Gastrocnemius medialis (tissue), 4 donors: Measurements from ENCODE around the gene NRN1. TPM values are rescaled to one million over a fixed set of nuclear protein-coding genes. Genes with fewer than 3 reads are reported as not detected.

ENCODE experiments used
- ATAC-seq, 2 donors: fragments of 150-250 bp; one replicate each; pipeline ENCODE4 v1.9.1; 2016
- DNase-seq, 2 donors: peaks; one replicate each; pipeline ENCODE4 v3.0.0-alpha.2; 2019
- H3K27ac ChIP-seq, 4 donors: fragments of 200-600 bp; sonication (generic); 1 replicate in 1 of 4; 2 replicates in 3 of 4; pipeline ENCODE4 v1.5.1; 2016 to 2018; ENCODE audit warnings: mild to moderate bottlenecking in 2 of 4, moderate library complexity in 1 of 4
- H3K27me3 ChIP-seq, 3 donors: fragments of 200-600 bp; sonication (generic) in 2 of 3; 1 replicate in 1 of 3; 2 replicates in 2 of 3; pipeline versions ENCODE4 v1.5.1 to v1.6.0; 2016 to 2019; ENCODE audit warnings: mild to moderate bottlenecking in 1 of 3, moderate library complexity in 1 of 3
- H3K36me3 ChIP-seq, 2 donors: fragments of 200-600 bp; sonication (generic) in 1 of 2; one replicate each; pipeline ENCODE4 v1.5.1; 2017 to 2018
- H3K4me1 ChIP-seq, 2 donors: fragments of 200-600 bp; sonication (generic) in 1 of 2; one replicate each; pipeline ENCODE4 v1.5.1; 2016 to 2017; ENCODE audit warnings: mild to moderate bottlenecking in 2 of 2
- H3K4me3 ChIP-seq, 4 donors: fragments of 200-600 bp; sonication (generic) in 3 of 4; 1 replicate in 1 of 4; 2 replicates in 3 of 4; pipeline ENCODE4 v1.5.1; 2016 to 2019; ENCODE audit warnings: mild to moderate bottlenecking in 2 of 4
- H3K9me3 ChIP-seq, 3 donors: fragments of 200-600 bp; sonication (generic) in 2 of 3; 1 replicate in 1 of 3; 2 replicates in 2 of 3; pipeline ENCODE4 v1.5.1; 2016 to 2019
- POLR2A ChIP-seq, 2 donors: fragments of 450-650 bp; IDR thresholded peaks; one replicate each; pipeline ENCODE4 v1.6.1; 2017; ENCODE audit warnings: antibody characterized with exemption in 2 of 2, mild to moderate bottlenecking in 2 of 2, moderate library complexity in 2 of 2
- in situ Hi-C, 4 donors: fragments of 200-750 bp; cut with MboI; loops; one replicate each; pipeline versions ENCODE4 v1.15.0 to v1.8.0; 2017; ENCODE audit warnings: low sequenced_read_pairs in 4 of 4
- intact Hi-C: fragments of 100-400 bp; cut with DNase I; formaldehyde crosslinking; loops from one replicate; pipeline ENCODE4 v1.15.1; 2023; ENCODE audit warnings: low total_unique reads
- total RNA-seq, 4 donors: library from RNA; depleted of rRNA; stranded (reverse); fragments of >200 nt; gene quantifications; one replicate each; pipeline versions ENCODE4 v1.1.0 to v1.2.3, GENCODE V29; 2016
- TF ChIP-seq, protein P1 (sequence below), 5 experiments: fragments of 450-650 bp in 3 of 5; fragments of 200-600 bp in 2 of 5; sonication (generic) in 2 of 5; IDR thresholded peaks in 4 of 5; conservative IDR thresholded peaks in 1 of 5; 1 replicate in 4 of 5; 2 replicates in 1 of 5; pipeline ENCODE4 v1.5.1; 2016 to 2019; ENCODE audit warnings: antibody characterized with exemption in 5 of 5, mild to moderate bottlenecking in 3 of 5, moderate library complexity in 3 of 5

The NRN1 gene, protein sequence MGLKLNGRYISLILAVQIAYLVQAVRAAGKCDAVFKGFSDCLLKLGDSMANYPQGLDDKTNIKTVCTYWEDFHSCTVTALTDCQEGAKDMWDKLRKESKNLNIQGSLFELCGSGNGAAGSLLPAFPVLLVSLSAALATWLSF
- 1 to 10 TPM; 6.4 to 9.9 (median 6.8) TPM for total RNA-seq

DNA sequence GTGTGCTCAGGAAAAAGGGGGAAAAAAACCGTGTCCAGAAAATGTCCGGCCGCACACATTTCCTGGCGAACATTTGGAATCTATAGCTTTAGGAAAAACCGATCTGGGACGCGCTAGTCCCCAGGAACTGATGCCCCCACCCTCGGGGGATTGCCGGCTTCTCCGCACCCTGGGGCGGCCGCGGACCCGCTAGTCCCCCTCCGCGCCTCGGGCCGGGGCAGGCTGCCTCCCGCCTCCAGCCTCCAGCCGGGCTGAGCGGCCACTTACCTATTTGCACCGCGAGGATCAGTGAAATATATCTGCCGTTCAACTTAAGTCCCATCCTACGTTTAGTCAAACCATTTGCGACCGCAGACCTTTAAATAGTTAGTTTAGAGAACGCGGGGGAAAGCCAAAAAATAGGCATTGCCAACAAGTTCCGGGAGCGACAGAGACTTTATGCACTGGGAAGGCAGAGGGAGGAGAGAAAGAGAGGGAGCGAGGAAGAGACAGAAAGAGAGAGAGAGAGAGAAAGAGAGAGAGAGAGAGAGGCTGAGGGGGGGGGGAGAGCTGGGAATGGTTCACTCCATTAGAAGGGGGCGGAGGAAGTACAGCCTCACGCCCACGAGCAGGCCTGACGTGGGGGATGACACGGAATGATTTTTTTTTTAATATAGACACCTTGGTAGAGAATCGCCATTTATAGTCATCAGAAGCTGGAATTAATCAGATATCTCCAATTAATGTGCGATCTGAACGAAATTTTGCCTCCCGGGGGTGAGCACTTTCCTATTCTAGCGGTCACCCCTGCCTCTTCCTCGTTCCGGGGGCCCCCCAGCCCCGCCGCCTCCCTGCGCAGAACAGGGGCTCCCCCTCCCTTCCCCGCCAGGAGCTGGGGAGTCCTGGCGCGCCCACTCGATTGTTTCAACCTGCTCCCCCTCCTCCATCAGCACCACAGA is at the start of gene NRN1:
Gene NRN1 (minus strand): TSS at position 498 of the 938 bp plus-strand sequence. CDS start 176 bp downstream, at position 322.
- H3K4me1 ChIP-seq: peaks cover 38 to 44% of the 10 kb centered on the region in 2 donors
- peaks cover 88 to 98% (median 92%) of the 10 kb centered on the region in 3 donors for H3K27me3 ChIP-seq
- intact Hi-C loops (loop anchor here (5.0 to 10.0 kb wide), 2 partner anchors 262 to 534 kb away; no protein-coding TSS in a partner anchor), in situ Hi-C loops (loop anchor here in 1 of 4 donors (25.0 kb wide), 1 partner anchor 544 kb away; no protein-coding TSS in a partner anchor)
- no peaks in the 10 kb centered on the region for H3K36me3 ChIP-seq
- H3K27ac ChIP-seq: peak within 1 kb of the TSS; percentile 65 to 79 (median 73)
- no peak for TF ChIP-seq POLR2A (IDR thresholded peaks at IDR 0.05)
- TF ChIP-seq, protein P1, sequence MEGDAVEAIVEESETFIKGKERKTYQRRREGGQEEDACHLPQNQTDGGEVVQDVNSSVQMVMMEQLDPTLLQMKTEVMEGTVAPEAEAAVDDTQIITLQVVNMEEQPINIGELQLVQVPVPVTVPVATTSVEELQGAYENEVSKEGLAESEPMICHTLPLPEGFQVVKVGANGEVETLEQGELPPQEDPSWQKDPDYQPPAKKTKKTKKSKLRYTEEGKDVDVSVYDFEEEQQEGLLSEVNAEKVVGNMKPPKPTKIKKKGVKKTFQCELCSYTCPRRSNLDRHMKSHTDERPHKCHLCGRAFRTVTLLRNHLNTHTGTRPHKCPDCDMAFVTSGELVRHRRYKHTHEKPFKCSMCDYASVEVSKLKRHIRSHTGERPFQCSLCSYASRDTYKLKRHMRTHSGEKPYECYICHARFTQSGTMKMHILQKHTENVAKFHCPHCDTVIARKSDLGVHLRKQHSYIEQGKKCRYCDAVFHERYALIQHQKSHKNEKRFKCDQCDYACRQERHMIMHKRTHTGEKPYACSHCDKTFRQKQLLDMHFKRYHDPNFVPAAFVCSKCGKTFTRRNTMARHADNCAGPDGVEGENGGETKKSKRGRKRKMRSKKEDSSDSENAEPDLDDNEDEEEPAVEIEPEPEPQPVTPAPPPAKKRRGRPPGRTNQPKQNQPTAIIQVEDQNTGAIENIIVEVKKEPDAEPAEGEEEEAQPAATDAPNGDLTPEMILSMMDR (IDR thresholded peaks at IDR 0.05 in 4 of 5, conservative IDR thresholded peaks at IDR 0.05 in 1 of 5): no peak
- H3K9me3 ChIP-seq: no peaks in the 10 kb centered on the region
- no peak for DNase-seq
- peak within 1 kb of the TSS; percentile 47 to 66 (median 54) for H3K4me3 ChIP-seq
- ATAC-seq: peak in 1 of 2 donors; percentile 35

DNA sequence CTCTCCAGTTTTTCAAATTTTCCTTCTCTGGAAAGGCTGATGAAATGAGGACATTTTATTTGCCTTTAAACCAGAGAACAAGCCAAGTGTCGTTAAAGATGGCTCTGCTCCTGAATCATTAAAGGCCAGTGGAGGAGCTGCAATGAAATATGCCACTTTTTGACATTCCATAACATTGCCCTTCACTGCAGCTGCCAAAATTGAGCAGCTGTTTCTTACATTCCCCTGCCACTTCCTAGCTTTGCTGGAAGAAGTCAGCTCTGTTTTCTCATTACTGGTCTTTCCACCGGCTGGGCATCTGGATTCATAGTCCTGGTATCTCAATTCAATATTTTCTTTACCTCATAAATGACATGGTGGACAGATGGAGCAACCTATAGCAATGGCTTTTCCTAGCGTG is 45.5 kb upstream of the NRN1 start:
- intact Hi-C loops (no loop called here), in situ Hi-C loops (loop anchor here (10.0 to 25.0 kb wide), 2 partner anchors 485 to 503 kb away; no protein-coding TSS in a partner anchor)
- Histone ChIP-seq H3K27ac (no peak overlapping the region), H3K4me1 (no peaks in the 10 kb centered on the region), H3K27me3 (peaks cover 2 to 6% (median 5%) of the 10 kb centered on the region in 3 donors), H3K9me3 (no peaks in the 10 kb centered on the region), H3K4me3 (no peak overlapping the region), H3K36me3 (no peaks in the 10 kb centered on the region)
- ATAC-seq: no peak
- no peak for TF ChIP-seq POLR2A (IDR thresholded peaks at IDR 0.05)
- TF ChIP-seq, protein P1 (IDR thresholded peaks at IDR 0.05 in 4 of 5, conservative IDR thresholded peaks at IDR 0.05 in 1 of 5): no peak
- DNase-seq: no peak

DNA sequence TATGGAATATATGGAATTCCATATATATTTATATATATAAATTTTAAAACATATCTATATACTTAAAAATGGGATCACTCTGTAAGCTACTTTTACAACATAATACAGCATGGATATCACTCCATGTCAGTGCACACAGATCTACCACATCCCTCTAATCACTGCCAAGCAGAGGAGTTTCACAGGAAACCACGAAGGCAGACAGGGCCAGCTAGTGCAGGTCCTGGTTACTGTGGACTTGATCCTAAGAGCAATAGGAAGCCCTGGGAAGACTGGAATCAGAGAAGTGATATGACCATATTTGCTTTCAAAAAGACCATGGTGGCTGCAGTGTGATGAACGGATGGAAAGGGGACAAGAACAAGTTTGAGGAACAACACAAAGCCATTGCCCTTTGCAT is 40.0 kb upstream of the NRN1 start:
- Histone ChIP-seq H3K4me1 (no peaks in the 10 kb centered on the region), H3K27ac (no peak overlapping the region), H3K27me3 (peaks cover 2 to 6% (median 5%) of the 10 kb centered on the region in 3 donors), H3K4me3 (no peak overlapping the region), H3K36me3 (no peaks in the 10 kb centered on the region), H3K9me3 (no peaks in the 10 kb centered on the region)
- in situ Hi-C loops (no loop called here), intact Hi-C loops (no loop called here)
- no peak for ATAC-seq
- DNase-seq: no peak
- no peak for TF ChIP-seq POLR2A (IDR thresholded peaks at IDR 0.05)
- TF ChIP-seq, protein P1 (IDR thresholded peaks at IDR 0.05 in 4 of 5, conservative IDR thresholded peaks at IDR 0.05 in 1 of 5): no peak

DNA sequence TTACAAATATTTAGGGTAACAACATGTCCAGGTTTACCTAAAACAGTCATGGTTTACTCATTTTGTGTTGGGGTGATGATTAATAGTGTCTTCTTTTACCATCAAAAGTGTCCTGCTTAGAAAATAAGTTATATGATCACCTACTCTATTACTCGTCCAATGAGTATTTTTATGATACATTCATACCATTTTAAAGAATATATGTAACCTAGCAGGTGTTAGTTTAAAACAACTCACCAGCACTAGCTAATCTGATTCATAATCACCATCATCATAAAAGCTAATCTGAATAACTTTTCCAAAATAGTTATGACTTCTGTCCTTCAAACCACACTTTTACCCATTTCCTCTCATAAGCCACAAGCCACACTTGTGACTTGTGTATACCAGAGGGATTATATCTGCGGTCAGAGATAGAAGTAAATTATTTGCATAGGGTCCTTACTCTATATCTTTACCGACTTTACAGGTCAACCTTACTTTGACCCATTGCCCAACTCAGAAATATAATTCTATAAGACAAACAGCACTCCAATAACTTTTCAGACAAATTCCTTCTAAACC is 33.3 kb upstream of the NRN1 start:
- in situ Hi-C loops (no loop called here), intact Hi-C loops (no loop called here)
- no peaks in the 10 kb centered on the region for H3K27me3 ChIP-seq
- H3K9me3 ChIP-seq: no peaks in the 10 kb centered on the region
- H3K27ac ChIP-seq: no peak overlapping the region
- TF ChIP-seq POLR2A (IDR thresholded peaks at IDR 0.05): no peak
- TF ChIP-seq, protein P1 (IDR thresholded peaks at IDR 0.05 in 4 of 5, conservative IDR thresholded peaks at IDR 0.05 in 1 of 5): no peak
- H3K4me3 ChIP-seq: no peak overlapping the region
- no peaks in the 10 kb centered on the region for H3K4me1 ChIP-seq
- DNase-seq: no peak
- no peaks in the 10 kb centered on the region for H3K36me3 ChIP-seq
- no peak for ATAC-seq
